Suprapubic skin (tissue), 4 donors: ENCODE results near the gene HNMT. TPM values are rescaled to one million over a fixed set of nuclear protein-coding genes. Genes with fewer than 3 reads are reported as not detected.

Source experiments
- DNase-seq, 2 donors: peaks; one replicate each; pipeline ENCODE4 v3.0.0-alpha.2; 2019; ENCODE audit warnings: low spot score in 2 of 2
- H3K27ac ChIP-seq: fragments of 200-600 bp; sonication (generic); one replicate; pipeline ENCODE4 v1.5.1; 2019
- H3K27me3 ChIP-seq: fragments of 200-600 bp; sonication (generic); one replicate; pipeline ENCODE4 v1.5.1; 2019
- H3K36me3 ChIP-seq: fragments of 200-600 bp; sonication (generic); one replicate; pipeline ENCODE4 v1.5.1; 2019
- H3K4me1 ChIP-seq: fragments of 200-600 bp; sonication (generic); one replicate; pipeline ENCODE4 v1.5.1; 2019
- H3K4me3 ChIP-seq: fragments of 200-600 bp; sonication (generic); one replicate; pipeline ENCODE4 v1.5.1; 2019; ENCODE audit warnings: mild to moderate bottlenecking
- H3K9me3 ChIP-seq: fragments of 200-600 bp; sonication (generic); one replicate; pipeline ENCODE4 v1.5.1; 2019
- EP300 ChIP-seq: sonication (generic); formaldehyde crosslinking; IDR thresholded peaks from one replicate; pipeline ENCODE4 v1.6.1; 2017; ENCODE audit warnings: antibody characterized with exemption
- POLR2A ChIP-seq, 2 donors: fragments of 450-650 bp; IDR thresholded peaks; one replicate each; pipeline ENCODE4 v1.6.1; 2017; ENCODE audit warnings: antibody characterized with exemption in 2 of 2, mild to moderate bottlenecking in 2 of 2, moderate library complexity in 2 of 2
- POLR2AphosphoS5 ChIP-seq, 3 donors: sonication (generic); formaldehyde crosslinking; IDR thresholded peaks; one replicate each; pipeline ENCODE4 v1.6.1; 2017; ENCODE audit warnings: antibody characterized with exemption in 3 of 3
- WGBS: methylation state at CpG from one replicate; pipeline ENCODE4 v1.1.5; 2018; 5-methylcytosine and 5-hydroxymethylcytosine counted together
- total RNA-seq, 4 donors: library from RNA; depleted of rRNA; stranded (reverse); fragments of >200 nt; gene quantifications; one replicate each; pipeline ENCODE4 v1.1.0, GENCODE V29; 2016
- TF ChIP-seq, protein P1 (sequence below), 2 donors: fragments of 200-600 bp in 1 of 2; fragments of 450-650 bp in 1 of 2; sonication (generic) in 1 of 2; IDR thresholded peaks; one replicate each; pipeline ENCODE4 v1.5.1; 2016 to 2019; ENCODE audit warnings: antibody characterized with exemption in 2 of 2, mild to moderate bottlenecking in 1 of 2, moderate library complexity in 1 of 2

The HNMT gene
- total RNA-seq, 4 donors from 2014 or later: 16.7 to 28.5 (median 19.9) TPM

DNA sequence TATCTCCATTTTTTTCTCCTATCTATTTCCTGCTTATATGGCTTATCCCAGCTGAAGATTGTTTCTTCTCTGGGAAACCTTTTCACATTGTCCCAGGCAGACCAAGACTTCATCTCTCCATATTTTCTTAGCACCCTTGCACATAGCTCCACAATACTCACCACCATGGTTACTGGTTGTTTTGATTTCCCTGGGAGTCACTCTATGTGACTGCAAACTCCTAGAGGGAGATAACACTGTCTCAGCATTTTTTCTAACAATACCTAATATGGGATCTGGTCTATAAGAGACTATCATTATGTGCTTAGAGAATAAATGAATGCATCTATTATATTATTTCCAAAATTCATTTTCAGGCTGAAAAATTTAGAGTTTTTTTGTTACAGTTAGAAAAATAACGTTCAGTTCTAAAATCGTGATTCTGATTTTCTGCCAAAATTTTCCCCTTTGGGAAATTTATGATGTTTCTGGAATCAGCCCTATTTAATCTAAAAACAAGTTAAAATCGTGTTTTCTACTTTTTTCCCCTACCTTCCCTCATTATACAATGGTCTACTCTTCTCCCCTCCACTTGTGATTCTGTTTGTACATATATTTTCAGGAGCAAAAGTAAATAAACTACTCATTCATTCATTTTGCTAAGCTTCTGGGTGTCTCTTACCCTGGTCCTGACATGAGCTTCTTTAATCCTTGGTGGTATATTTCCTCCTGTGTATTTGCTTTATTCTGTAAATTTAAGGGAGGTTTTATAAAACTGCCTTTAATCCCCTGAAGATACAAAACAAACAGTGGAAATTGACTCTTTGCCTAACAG lies 95.4 kb downstream of the HNMT start:
- H3K36me3 ChIP-seq: no peaks in the 10 kb centered on the region
- no peak overlapping the region for H3K4me3 ChIP-seq
- no peaks in the 10 kb centered on the region for H3K9me3 ChIP-seq
- peaks cover 13% of the 10 kb centered on the region for H3K4me1 ChIP-seq
- DNase-seq: no peak
- H3K27me3 ChIP-seq: no peaks in the 10 kb centered on the region
- TF ChIP-seq, protein P1, sequence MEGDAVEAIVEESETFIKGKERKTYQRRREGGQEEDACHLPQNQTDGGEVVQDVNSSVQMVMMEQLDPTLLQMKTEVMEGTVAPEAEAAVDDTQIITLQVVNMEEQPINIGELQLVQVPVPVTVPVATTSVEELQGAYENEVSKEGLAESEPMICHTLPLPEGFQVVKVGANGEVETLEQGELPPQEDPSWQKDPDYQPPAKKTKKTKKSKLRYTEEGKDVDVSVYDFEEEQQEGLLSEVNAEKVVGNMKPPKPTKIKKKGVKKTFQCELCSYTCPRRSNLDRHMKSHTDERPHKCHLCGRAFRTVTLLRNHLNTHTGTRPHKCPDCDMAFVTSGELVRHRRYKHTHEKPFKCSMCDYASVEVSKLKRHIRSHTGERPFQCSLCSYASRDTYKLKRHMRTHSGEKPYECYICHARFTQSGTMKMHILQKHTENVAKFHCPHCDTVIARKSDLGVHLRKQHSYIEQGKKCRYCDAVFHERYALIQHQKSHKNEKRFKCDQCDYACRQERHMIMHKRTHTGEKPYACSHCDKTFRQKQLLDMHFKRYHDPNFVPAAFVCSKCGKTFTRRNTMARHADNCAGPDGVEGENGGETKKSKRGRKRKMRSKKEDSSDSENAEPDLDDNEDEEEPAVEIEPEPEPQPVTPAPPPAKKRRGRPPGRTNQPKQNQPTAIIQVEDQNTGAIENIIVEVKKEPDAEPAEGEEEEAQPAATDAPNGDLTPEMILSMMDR (IDR thresholded peaks at IDR 0.05): no peak
- TF ChIP-seq POLR2AphosphoS5 (IDR thresholded peaks at IDR 0.05) (no peak), EP300 (no peak), POLR2A (IDR thresholded peaks at IDR 0.05) (no peak)
- no peak overlapping the region for H3K27ac ChIP-seq
- WGBS: 26% methylated on average over 3 of the region's 3 CpGs

- TF ChIP-seq EP300 (no peak), POLR2AphosphoS5 (IDR thresholded peaks at IDR 0.05) (no peak), POLR2A (IDR thresholded peaks at IDR 0.05) (no peak)
- TF ChIP-seq, protein P1 (IDR thresholded peaks at IDR 0.05): no peak
- H3K4me3 ChIP-seq: no peak overlapping the region
- no peaks in the 10 kb centered on the region for H3K9me3 ChIP-seq
- H3K27ac ChIP-seq: no peak overlapping the region
- no peaks in the 10 kb centered on the region for H3K27me3 ChIP-seq
- 13% methylated on average over 1 of the region's 1 CpG for WGBS
- H3K36me3 ChIP-seq: no peaks in the 10 kb centered on the region
- DNase-seq: no peak
- peaks cover 13% of the 10 kb centered on the region for H3K4me1 ChIP-seq
These were observed 96.0 kb downstream of the HNMT start for GRCh38 chr2:138060301-138060635.

GRCh38 chr2:138061961-138062360 lies 97.7 kb downstream of the HNMT start:
- H3K9me3 ChIP-seq: no peaks in the 10 kb centered on the region
- no peak overlapping the region for H3K4me3 ChIP-seq
- DNase-seq: no peak
- 74% methylated on average over 2 of the region's 2 CpGs for WGBS
- H3K27ac ChIP-seq: no peak overlapping the region
- no peaks in the 10 kb centered on the region for H3K36me3 ChIP-seq
- H3K4me1 ChIP-seq: peaks cover 13% of the 10 kb centered on the region
- TF ChIP-seq, protein P1 (IDR thresholded peaks at IDR 0.05): no peak
- no peaks in the 10 kb centered on the region for H3K27me3 ChIP-seq

DNA sequence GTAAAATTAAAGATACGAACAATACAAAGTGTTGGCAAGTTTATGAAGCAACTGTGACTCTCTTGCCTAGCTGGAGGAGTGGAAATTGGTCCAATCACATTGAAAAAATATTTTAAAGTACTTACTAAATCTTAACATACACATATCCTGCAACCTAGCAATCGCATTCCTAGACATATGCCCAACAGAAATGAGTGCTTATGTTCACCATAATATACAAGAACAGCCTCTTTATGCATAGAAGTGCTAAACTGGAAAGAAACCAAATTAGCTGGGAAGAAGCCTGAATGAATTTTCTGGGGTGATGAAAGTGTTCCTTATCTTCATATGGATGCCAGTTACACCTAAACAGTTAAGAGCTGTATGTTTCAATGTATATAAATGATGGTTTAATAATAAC lies 98.9 kb downstream of the HNMT start:
- 90% methylated on average over 2 of the region's 2 CpGs for WGBS
- no peak overlapping the region for H3K27ac ChIP-seq
- no peak for DNase-seq
- no peaks in the 10 kb centered on the region for H3K9me3 ChIP-seq
- no peaks in the 10 kb centered on the region for H3K36me3 ChIP-seq
- H3K4me3 ChIP-seq: no peak overlapping the region
- peaks cover 13% of the 10 kb centered on the region for H3K4me1 ChIP-seq
- H3K27me3 ChIP-seq: no peaks in the 10 kb centered on the region
- TF ChIP-seq POLR2AphosphoS5 (IDR thresholded peaks at IDR 0.05) (no peak), POLR2A (IDR thresholded peaks at IDR 0.05) (no peak), EP300 (no peak)
- TF ChIP-seq, protein P1 (IDR thresholded peaks at IDR 0.05): no peak
